ENCODE data around the gene UGT2A2.

UGT2A2 gene

DNA sequence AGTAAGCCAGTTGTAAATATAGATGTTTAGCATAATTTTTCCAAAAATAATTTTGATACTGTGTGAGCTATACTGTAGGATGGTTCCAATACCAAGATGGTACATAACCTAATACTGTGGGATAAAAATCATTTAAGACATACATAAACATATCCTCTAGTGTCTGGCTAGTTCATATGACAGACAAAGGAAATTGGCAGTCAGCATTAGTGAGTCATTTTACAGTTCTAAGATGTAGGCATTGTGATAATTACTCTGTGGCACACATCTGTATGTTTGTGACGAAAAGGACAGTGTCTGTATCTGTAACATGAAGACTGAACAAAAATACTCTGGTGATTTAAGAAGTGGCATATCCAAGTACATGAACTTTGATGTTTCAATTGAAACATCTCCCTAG is 49.6 kb downstream of the UGT2A2 start:
- in situ Hi-C loops (cut with HindIII; ENCODE audit: low sequenced_read_pairs): no loop called here
- no peak for DNase-seq (ENCODE audit: low read depth)
- no peak overlapping the region for H3K4me3 ChIP-seq (ENCODE audit: low read depth, low read length)
- TF ChIP-seq, protein P1, sequence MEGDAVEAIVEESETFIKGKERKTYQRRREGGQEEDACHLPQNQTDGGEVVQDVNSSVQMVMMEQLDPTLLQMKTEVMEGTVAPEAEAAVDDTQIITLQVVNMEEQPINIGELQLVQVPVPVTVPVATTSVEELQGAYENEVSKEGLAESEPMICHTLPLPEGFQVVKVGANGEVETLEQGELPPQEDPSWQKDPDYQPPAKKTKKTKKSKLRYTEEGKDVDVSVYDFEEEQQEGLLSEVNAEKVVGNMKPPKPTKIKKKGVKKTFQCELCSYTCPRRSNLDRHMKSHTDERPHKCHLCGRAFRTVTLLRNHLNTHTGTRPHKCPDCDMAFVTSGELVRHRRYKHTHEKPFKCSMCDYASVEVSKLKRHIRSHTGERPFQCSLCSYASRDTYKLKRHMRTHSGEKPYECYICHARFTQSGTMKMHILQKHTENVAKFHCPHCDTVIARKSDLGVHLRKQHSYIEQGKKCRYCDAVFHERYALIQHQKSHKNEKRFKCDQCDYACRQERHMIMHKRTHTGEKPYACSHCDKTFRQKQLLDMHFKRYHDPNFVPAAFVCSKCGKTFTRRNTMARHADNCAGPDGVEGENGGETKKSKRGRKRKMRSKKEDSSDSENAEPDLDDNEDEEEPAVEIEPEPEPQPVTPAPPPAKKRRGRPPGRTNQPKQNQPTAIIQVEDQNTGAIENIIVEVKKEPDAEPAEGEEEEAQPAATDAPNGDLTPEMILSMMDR (IDR thresholded peaks at IDR 0.05; ENCODE audit: low read depth, low read length, missing control alignments): no peak

DNA sequence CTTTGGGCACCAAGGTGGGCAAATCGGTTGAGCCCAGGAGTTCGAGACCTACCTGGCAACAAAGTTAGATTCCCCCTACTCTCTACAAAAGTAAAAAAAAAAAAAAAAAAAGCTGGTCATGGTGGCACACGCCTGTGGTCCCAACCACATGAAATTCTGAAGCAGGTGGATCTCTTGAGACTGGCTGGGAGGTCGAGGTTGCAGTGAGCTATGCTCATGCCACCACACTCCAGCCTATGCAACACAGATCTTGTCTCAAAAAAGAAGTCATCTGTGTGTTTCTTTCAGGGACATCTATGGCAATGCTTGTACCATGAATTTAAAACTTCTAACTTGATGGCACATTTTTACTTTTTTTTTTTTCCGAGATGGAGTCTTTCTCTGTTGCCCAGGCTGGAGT is 55.3 kb downstream of the UGT2A2 start:
- in situ Hi-C loops (cut with HindIII; ENCODE audit: low sequenced_read_pairs): no loop called here

DNA sequence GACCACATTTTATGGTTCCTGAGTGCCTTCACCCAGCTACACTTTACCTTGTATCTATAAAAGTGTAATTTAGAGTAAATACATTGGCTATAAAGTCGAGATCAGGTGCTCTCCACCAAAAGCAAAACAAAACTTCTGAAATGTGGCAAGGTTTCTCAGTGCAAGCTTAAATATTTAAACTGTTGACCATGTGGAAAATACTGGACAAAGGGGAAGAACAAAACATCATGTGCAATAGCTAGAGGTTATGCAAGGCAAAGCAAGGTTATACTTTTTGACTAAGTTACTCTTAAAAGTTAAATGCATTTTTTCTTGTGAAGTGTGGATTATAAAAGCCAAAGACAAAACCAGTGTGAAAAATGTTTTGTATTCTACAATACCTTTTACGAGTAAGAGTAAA is 55.9 kb downstream of the UGT2A2 start:
- no peak overlapping the region for H3K4me3 ChIP-seq (ENCODE audit: low read depth, low read length)
- in situ Hi-C loops (cut with HindIII; ENCODE audit: low sequenced_read_pairs): no loop called here
- TF ChIP-seq, protein P1 (IDR thresholded peaks at IDR 0.05; ENCODE audit: low read depth, low read length, missing control alignments): no peak
- DNase-seq (ENCODE audit: low read depth): no peak

More for the DNA sequence above, 55.3 kb downstream of the UGT2A2 start:
- DNase-seq (ENCODE audit: low read depth): no peak
- no peak overlapping the region for H3K4me3 ChIP-seq (ENCODE audit: low read depth, low read length)
- TF ChIP-seq, protein P1 (IDR thresholded peaks at IDR 0.05; ENCODE audit: low read depth, low read length, missing control alignments): no peak

DNA sequence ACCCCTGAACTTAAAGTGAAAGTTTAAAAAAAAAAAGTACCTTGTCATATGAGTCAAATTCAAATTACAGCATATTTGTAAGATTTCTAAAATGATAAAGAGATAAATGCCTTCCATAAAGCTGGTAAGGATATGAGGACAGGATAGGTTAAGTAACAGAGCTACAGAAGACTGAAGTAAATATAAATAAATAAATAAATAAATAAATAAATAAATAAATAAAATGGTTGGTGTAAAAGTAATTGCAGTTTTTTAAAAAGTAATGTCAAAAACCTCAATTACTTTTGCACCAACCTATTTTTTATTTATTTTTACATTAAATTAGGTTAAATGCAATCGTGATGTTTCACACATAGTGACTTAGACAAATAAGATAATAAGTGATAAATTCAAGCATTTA is 62.2 kb downstream of the UGT2A2 start:
- DNase-seq (ENCODE audit: low read depth): no peak
- in situ Hi-C loops (cut with HindIII; ENCODE audit: low sequenced_read_pairs): no loop called here
- TF ChIP-seq, protein P1 (IDR thresholded peaks at IDR 0.05; ENCODE audit: low read depth, low read length, missing control alignments): no peak
- H3K4me3 ChIP-seq (ENCODE audit: low read depth, low read length): no peak overlapping the region

DNA sequence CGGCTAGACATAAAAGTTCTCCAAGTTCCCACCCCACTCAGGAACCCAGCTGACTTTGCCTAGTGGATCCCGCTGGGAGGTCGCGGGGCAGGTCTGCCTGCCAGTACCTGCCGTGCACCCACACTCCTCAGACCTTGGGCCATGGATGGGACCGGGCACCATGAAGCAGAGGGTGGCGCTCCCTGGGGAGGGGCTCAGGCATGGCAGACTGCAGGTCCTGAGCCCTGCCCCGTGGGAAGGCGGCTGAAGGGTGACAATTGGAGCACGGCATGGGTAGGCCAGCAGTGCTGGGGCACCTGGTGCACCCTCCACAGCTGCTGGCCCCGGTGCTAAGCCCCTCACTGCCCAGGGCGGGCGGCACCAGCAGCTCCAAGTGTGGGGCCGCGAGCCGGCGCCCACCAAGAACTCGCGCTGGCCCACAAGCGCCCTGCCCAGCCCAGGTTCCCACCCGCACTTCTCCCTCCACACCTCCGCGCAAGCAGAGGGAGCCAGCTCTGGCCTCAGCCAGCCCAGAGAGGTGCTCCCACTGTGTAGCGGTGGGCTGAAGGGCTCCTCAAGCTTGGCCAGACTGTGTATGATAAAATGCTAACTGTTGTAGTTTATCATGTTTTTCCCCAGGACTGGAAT is 63.1 kb downstream of the UGT2A2 start:
- in situ Hi-C loops (cut with HindIII; ENCODE audit: low sequenced_read_pairs): no loop called here
- TF ChIP-seq, protein P1 (IDR thresholded peaks at IDR 0.05; ENCODE audit: low read depth, low read length, missing control alignments): no peak
- no peak overlapping the region for H3K4me3 ChIP-seq (ENCODE audit: low read depth, low read length)
- no peak for DNase-seq (ENCODE audit: low read depth)

DNA sequence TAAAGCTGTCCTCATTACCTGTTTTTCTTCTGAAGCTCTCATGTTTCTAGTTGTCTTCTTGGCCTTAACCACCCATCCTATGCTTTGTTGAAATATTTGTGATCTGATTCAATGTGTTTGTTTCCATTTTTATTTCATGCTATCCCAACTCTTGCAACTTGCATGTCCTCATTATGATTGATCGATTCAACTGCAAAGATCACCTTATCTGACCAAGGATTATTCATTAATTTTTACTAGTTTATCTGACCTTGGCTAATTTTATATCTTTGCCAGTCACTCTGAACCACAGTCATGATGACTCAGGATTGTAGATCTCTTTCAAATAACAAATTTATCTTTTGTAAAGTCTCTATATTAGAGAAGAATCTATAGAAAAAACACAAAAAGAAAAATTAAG is 70.7 kb downstream of the UGT2A2 start:
- in situ Hi-C loops (cut with HindIII; ENCODE audit: low sequenced_read_pairs): no loop called here
- no peak for DNase-seq (ENCODE audit: low read depth)
- TF ChIP-seq, protein P1 (IDR thresholded peaks at IDR 0.05; ENCODE audit: low read depth, low read length, missing control alignments): no peak
- H3K4me3 ChIP-seq (ENCODE audit: low read depth, low read length): no peak overlapping the region

Data from astrocyte of the cerebellum (primary cell).